ENCODE data around the gene IGFLR1.
"Not testable (repeated sequence)": the region's sequence is repeated elsewhere in the genome, so short reads cannot be mapped to it uniquely, and the experiment has no call there.

IGFLR1 gene

DNA sequence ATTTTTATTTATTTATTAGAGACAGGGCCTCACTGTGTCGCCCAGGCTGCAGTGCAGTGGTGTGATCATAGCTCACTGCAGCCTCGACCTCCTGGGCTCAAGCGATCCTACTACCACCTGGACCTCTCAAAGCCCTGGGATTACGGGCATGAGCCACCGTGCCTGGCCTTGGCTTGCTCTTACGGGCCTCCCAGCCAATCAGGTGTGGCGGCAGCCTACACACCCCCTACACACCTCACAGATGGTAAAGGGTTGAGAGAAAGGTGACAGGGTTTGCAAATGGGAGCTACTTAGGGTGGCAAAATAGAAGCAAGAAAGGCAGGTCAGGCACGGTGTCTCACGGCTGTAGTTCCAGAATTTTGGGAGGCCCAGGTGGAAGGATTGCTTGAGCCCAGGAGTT, 38.9 kb downstream of the IGFLR1 start:
- FAIRE-seq = no peak

GRCh38 chr19:35702223-35703012, 39.8 kb downstream of the IGFLR1 start:
- FAIRE-seq = peak; percentile 93

DNA sequence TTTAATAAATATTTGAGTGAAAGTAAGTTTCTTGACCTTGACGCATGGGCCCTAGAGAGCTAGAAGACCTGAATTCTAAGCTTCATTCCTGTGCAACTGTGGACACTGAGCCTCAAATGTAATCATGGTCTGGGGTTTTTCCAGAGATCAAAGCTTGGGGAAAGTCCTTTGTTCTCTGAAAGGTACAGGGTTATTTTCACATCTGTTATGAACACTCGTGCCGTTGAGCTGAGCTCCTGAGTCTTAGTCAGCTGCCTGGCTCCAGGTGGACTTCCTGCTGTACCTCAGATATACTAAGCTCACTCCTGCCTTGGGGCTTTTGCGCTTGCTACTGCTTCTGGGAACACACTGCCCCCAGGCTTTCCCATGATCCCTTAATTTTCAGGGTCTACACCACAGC, 45.4 kb downstream of the IGFLR1 start:
- FAIRE-seq = no peak

DNA sequence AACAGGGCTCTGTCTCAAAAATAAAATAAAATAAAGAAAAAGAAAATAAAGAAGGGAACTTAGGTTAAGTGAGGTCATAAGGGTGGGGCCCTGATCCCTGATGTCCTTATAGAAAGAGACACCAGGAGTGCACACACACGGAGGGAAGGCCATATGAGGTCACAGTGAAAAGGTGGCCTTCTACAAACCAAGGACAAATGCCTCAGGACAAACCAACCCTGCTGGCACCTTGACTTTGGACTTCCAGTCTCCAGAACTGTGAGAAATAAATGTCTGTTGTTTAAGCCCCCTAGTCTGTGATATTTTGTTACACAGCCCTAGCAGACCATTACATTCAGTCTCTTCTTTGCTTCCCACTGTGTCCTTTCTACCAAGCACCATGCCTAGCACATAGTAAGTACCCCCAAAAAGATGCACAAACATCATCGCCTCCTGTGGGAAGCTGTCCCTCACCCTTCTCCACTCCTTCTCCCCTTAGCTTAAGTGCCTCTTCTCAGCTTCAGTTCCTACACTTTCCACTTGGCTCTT, 46.3 kb downstream of the IGFLR1 start:
- FAIRE-seq = no peak

- no peak for FAIRE-seq
Measured at GRCh38 chr19:35693835-35694599, 48.2 kb downstream of the IGFLR1 start.

DNA sequence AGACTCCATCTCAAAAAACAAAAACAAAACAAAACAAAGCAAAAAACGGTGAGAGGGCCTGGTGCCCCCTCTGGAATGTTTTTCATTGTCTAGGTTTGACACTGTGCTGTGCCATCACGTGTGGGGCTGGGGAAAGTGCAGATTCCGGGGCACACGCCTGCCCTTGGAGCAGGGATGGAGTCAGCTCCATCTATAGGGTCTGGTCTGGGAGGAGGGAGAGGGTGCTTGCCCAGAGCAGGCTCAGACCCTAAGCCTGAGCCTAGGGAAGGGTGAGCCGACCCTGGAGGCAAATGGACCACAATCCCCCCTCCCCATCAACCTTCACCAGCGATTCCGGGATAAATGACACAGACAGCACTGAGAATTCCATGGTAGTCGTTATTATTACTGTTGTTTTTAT, 48.8 kb downstream of the IGFLR1 start:
- FAIRE-seq = no peak

- FAIRE-seq = no peak
Measured at GRCh38 chr19:35692010-35692409, 50.2 kb downstream of the IGFLR1 start.

DNA sequence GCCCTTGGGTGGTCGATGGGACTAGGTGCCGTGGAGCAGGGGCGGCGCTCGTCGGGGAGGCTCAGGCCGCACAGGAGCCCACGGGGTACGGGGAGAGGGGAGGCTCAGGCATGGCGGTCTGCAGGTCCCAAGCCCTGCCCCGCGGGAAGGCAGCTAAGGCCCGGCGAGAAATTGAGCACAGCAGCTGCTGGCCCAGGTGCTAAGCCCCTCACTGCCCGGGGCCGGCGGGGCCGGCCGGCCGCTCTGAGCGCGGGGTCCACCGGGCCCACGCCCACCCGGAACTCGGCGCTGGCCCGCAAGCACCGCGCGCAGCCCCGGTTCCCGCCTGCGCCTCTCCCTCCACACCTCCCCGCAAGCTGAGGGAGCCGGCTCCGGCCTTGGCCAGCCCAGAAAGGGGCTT, 51.1 kb downstream of the IGFLR1 start:
- not testable (repeated sequence) for FAIRE-seq

- no peak for FAIRE-seq
Measured at GRCh38 chr19:35689836-35690235, 52.4 kb downstream of the IGFLR1 start.
